GM19463 (cell line): ENCODE measurements around the gene CRLF3.
"Not testable (repeated sequence)": the region's sequence is repeated elsewhere in the genome, so short reads cannot be mapped to it uniquely, and the experiment has no call there.

Source experiments
- ATAC-seq: cut with Tn5 transposase; IDR thresholded peaks from one replicate; pipeline ENCODE4 v1.9.1; 2021; ENCODE audit warnings: mild to moderate bottlenecking, moderate library complexity; ENCODE audit not compliant: unreplicated experiment

The CRLF3 gene

DNA sequence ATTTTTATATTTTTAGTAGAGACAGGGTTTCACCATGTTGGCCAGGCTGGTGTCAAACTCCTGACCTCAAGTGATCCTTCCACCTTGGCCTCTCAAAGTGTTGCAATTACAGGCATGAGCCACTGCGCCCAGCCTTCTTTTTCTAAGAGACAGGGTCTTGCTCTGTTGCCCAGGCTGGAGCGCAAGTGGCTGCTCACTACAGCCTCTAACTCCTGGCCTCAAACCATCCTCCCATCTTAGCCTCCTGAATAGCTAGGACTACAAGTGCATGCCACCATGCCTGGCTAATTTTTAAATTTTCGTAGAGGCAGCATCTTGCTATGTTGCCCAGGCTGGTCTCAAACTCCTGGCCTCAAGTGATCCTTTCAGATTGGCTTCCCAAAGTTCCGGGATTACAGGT is 76.9 kb downstream of the CRLF3 start:
- ATAC-seq, result not testable (repeated sequence)

DNA sequence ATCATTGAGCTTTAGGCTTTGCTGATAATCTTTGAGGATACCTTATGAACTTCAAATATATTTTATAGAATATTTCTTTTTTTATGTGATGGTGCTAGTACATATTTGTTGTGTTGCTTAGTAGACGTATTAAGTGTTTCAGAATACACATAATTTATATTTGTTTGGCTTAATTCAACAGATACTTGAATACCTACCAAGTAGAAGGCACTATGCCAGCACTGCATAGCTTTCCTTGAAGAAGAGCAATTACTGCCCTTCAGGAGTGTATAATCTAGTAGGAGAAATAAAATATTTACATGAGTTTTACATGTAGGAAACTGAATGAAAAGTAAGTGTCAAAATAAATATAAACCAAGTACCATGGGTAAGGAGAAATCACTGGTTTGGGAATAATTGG is 81.8 kb downstream of the CRLF3 start:
- not testable (repeated sequence) for ATAC-seq

GRCh38 chr17:30736371-30736770 is 88.1 kb downstream of the CRLF3 start:
- ATAC-seq, result not testable (repeated sequence)

DNA sequence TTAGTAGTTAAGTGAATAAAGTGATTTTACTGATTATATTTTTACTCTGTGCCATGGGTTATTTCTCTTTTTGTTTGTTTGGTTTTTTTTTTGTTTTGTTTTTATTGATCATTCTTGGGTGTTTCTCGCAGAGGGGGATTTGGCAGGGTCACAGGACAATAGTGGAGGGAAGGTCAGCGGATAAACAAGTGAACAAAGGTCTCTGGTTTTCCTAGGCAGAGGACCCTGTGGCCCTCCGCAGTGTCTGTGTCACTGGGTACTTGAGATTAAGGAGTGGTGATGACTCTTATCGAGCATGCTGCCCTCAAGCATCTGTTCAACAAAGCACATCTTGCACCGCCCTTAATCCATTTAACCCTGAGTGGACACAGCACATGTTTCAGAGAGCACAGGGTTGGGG is 88.8 kb downstream of the CRLF3 start:
- not testable (repeated sequence) for ATAC-seq

DNA sequence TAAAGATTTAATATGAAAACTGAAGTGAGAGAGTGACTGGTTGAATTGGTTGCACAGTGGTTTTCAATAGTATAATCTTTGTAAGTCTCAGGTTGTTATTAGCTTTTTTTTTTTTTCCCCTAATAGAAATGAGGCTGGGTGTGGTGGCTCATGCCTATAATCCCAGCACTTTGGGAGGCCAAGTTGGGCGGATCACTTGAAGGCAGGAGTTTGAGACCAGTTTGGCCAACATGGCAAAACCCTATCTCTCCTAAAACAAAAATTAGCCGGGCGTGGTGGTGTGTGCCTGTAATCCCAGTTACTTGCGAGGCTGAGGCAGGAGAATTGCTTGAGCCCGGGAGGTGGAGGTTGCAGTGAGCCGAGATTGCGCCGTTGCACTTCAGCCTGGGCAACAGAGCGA is 89.3 kb downstream of the CRLF3 start:
- ATAC-seq, result not testable (repeated sequence)

DNA sequence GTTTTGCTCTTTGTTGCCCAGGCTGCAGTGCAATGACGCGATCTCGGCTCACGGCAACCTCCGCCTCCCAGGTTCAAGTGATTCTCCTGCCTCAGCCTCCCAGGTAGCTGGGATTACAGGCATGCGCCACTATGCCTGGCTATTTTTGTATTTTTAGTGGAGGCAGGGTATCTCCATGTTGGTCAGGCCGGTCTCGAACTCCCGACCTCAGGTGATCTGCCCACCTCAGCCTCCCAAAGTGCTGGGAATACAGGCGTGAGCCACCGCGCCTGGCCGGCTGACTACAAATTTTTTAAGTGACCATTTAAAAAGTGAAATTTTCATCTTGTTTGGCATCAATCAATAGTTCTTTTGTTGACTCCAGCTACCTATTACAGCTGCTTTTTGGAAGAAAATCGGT is 90.3 kb downstream of the CRLF3 start:
- ATAC-seq, result not testable (repeated sequence)
